ENCODE measurements around the gene TMEM14A.

The TMEM14A gene

GRCh38 chr6:52670502-52671409 lies at the start of gene TMEM14A:
TMEM14A (plus strand) TSS chr6:52671113; CDS start chr6:52677103, 5,990 bp downstream.
- H4K20me1 ChIP-seq: peaks cover 13% of the 10 kb centered on the region
- H3K9me3 ChIP-seq: no peaks in the 10 kb centered on the region
- H3K9ac ChIP-seq: peak within 1 kb of the TSS; percentile 74
- no peak for TF ChIP-seq Cebpa-rat (IDR thresholded peaks at IDR 0.05)
- H3K4me1 ChIP-seq: peaks cover 59% of the 10 kb centered on the region
- peaks cover 23% of the 10 kb centered on the region; the same call in 1 of the 2 replicates for H3K36me3 ChIP-seq
- peak within 1 kb of the TSS; percentile 13; the same call in 1 of the 2 replicates for H3K27ac ChIP-seq
- H3K27me3 ChIP-seq: no peaks in the 10 kb centered on the region
- peak within 1 kb of the TSS; percentile 73 for H3K4me3 ChIP-seq
- peak within 1 kb of the TSS; percentile 93 for H3K4me2 ChIP-seq

GRCh38 chr6:52621631-52622030 lies 49.3 kb upstream of the TMEM14A start:
- no peak overlapping the region for H3K4me2 ChIP-seq
- no peaks in the 10 kb centered on the region for H3K36me3 ChIP-seq
- no peaks in the 10 kb centered on the region for H4K20me1 ChIP-seq
- no peak for TF ChIP-seq Cebpa-rat (IDR thresholded peaks at IDR 0.05)
- no peaks in the 10 kb centered on the region for H3K27me3 ChIP-seq
- H3K4me3 ChIP-seq: no peak overlapping the region
- no peak overlapping the region for H3K27ac ChIP-seq
- H3K9ac ChIP-seq: no peak overlapping the region
- no peaks in the 10 kb centered on the region for H3K4me1 ChIP-seq
- H3K9me3 ChIP-seq: no peaks in the 10 kb centered on the region

- Histone ChIP-seq H3K4me3 (no peak overlapping the region), H3K9me3 (no peaks in the 10 kb centered on the region), H3K9ac (no peak overlapping the region), H4K20me1 (no peaks in the 10 kb centered on the region), H3K36me3 (no peaks in the 10 kb centered on the region), H3K4me2 (no peak overlapping the region), H3K27ac (no peak overlapping the region), H3K27me3 (no peaks in the 10 kb centered on the region), H3K4me1 (no peaks in the 10 kb centered on the region)
- TF ChIP-seq Cebpa-rat (IDR thresholded peaks at IDR 0.05): no peak
These were observed 48.1 kb upstream of the TMEM14A start for GRCh38 chr6:52622810-52623209.

DNA sequence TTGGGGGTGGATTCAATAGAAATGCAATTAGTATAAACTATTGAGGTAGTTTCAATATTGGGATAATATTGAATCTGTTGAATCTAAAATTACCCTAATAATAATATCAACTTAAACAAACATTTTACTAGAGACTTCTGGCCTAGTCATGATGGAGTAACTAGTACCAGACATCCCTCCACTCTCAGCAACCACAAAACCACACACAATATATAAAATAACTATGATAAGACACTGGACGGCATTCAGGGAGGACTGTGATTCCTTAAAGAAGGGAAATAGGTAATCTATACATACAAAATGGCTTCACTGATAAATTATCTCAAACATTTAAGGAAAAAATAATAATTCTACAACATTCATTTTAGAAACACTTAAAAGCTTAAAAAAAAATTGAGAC lies 38.9 kb upstream of the TMEM14A start:
- Histone ChIP-seq H3K9ac (no peak overlapping the region), H3K27me3 (no peaks in the 10 kb centered on the region), H4K20me1 (no peaks in the 10 kb centered on the region), H3K4me2 (no peak overlapping the region), H3K36me3 (no peaks in the 10 kb centered on the region), H3K9me3 (no peaks in the 10 kb centered on the region), H3K4me3 (no peak overlapping the region), H3K27ac (no peak overlapping the region), H3K4me1 (peaks cover 9% of the 10 kb centered on the region)
- no peak for TF ChIP-seq Cebpa-rat (IDR thresholded peaks at IDR 0.05)

DNA sequence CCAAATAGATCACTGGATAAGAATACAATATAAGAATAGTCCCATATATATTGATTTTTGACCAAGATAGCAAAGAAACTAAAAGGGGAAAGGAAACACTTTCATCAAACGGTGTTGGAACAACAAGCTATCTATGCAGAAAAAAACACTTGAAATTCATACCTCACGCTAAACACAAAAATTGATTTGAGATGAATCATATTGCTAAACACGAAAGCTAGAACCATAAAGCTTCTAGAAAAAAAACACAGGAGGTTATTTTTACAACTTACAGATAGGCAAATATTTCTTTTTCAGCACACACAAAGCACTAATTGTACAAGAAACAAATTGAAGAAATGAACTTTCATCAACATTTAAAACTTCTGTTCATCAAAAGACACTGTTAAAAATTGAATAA lies 36.7 kb upstream of the TMEM14A start:
- no peaks in the 10 kb centered on the region for H4K20me1 ChIP-seq
- H3K27ac ChIP-seq: no peak overlapping the region
- no peaks in the 10 kb centered on the region for H3K36me3 ChIP-seq
- H3K9ac ChIP-seq: no peak overlapping the region
- no peak for TF ChIP-seq Cebpa-rat (IDR thresholded peaks at IDR 0.05)
- no peaks in the 10 kb centered on the region for H3K27me3 ChIP-seq
- H3K4me2 ChIP-seq: no peak overlapping the region
- no peaks in the 10 kb centered on the region for H3K9me3 ChIP-seq
- H3K4me3 ChIP-seq: no peak overlapping the region
- H3K4me1 ChIP-seq: peaks cover 9% of the 10 kb centered on the region

- Histone ChIP-seq H4K20me1 (no peaks in the 10 kb centered on the region), H3K4me3 (no peak overlapping the region), H3K27ac (no peak overlapping the region), H3K9me3 (no peaks in the 10 kb centered on the region), H3K4me2 (peak overlapping the region; percentile 48), H3K4me1 (peaks cover 9% of the 10 kb centered on the region), H3K27me3 (no peaks in the 10 kb centered on the region), H3K9ac (no peak overlapping the region), H3K36me3 (no peaks in the 10 kb centered on the region)
- TF ChIP-seq Cebpa-rat (IDR thresholded peaks at IDR 0.05): no peak
These were observed 35.8 kb upstream of the TMEM14A start for GRCh38 chr6:52635049-52635577.

DNA sequence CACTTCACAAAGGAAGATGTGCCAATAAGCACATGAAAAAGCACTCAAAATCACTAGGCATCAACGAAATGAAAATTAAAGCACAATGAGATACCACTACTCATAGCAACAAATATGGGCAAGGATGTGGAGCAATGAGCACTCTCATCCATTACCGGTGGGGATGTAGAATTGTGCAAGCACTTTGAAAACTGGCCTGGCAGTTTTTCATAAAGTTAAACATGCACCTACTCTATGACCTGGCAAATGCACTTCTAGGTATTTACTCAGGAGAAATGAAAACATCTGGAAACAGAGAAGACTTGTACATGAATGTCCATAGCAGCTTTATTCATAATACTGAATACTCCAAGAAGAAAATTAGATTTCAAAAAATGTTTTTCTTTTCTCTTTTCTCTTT lies 34.1 kb upstream of the TMEM14A start:
- no peak overlapping the region for H3K4me2 ChIP-seq
- H3K4me1 ChIP-seq: peaks cover 16% of the 10 kb centered on the region
- H3K4me3 ChIP-seq: no peak overlapping the region
- H3K36me3 ChIP-seq: no peaks in the 10 kb centered on the region
- no peak for TF ChIP-seq Cebpa-rat (IDR thresholded peaks at IDR 0.05)
- no peaks in the 10 kb centered on the region for H3K27me3 ChIP-seq
- no peak overlapping the region for H3K9ac ChIP-seq
- no peak overlapping the region for H3K27ac ChIP-seq
- no peaks in the 10 kb centered on the region for H4K20me1 ChIP-seq
- H3K9me3 ChIP-seq: no peaks in the 10 kb centered on the region

DNA sequence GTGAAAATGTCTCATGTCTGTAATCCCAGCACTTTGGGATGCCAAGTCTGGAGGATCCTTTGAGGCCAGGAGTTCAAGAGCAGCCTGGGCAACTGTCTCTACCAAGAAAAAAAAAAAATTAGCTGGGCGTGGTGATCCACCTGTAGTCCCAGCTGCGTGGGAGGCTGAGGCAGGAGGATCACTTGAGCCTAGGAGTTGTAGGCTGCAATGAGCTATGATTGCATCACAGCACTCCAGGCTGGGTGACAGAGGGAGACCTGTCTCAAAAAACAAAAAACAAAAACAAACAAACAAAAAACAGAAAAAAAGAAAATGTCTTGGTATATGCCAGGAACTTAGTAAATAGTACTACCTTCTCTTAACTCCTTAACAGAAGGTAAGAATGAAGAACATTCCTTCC lies 31.4 kb upstream of the TMEM14A start:
- Histone ChIP-seq H3K4me1 (peaks cover 19% of the 10 kb centered on the region), H3K27ac (no peak overlapping the region), H3K9ac (no peak overlapping the region), H3K4me3 (no peak overlapping the region), H3K36me3 (no peaks in the 10 kb centered on the region), H4K20me1 (no peaks in the 10 kb centered on the region), H3K9me3 (0 out of 2 replicates have a peak, but pooled peaks cover 3% of the 10 kb centered on the region), H3K27me3 (no peaks in the 10 kb centered on the region), H3K4me2 (no peak overlapping the region)
- TF ChIP-seq Cebpa-rat (IDR thresholded peaks at IDR 0.05): no peak

GRCh38 chr6:52640170-52640569 lies 30.7 kb upstream of the TMEM14A start:
- Histone ChIP-seq H3K4me3 (no peak overlapping the region), H3K27me3 (no peaks in the 10 kb centered on the region), H4K20me1 (no peaks in the 10 kb centered on the region), H3K4me2 (no peak overlapping the region), H3K27ac (no peak overlapping the region), H3K4me1 (peaks cover 13% of the 10 kb centered on the region), H3K36me3 (no peaks in the 10 kb centered on the region), H3K9ac (no peak overlapping the region), H3K9me3 (0 out of 2 replicates have a peak, but pooled peaks cover 5% of the 10 kb centered on the region)
- no peak for TF ChIP-seq Cebpa-rat (IDR thresholded peaks at IDR 0.05)

DNA sequence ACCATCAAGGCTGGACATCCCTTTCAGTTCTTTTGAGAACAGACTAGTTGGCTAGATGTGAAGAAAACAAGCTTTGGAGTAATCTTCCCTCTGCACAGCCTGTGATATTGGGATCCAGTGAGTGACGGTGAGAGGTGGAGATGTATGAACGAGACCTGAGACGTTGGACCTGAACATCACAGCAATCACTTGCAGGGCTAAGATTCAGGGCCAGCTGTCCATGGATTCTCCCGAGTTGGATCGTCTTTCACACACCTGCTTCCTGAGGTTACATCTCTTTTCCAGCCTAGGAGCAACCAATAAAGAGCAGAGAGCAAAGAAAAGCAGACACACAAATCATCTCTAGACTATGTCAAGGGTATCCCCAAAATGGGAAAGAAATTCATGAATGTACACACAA lies 30.0 kb upstream of the TMEM14A start:
- H3K4me1 ChIP-seq: peaks cover 10% of the 10 kb centered on the region
- H3K4me2 ChIP-seq: no peak overlapping the region
- H3K27ac ChIP-seq: no peak overlapping the region
- no peak for TF ChIP-seq Cebpa-rat (IDR thresholded peaks at IDR 0.05)
- 0 out of 2 replicates have a peak, but pooled peaks cover 5% of the 10 kb centered on the region for H3K9me3 ChIP-seq
- H4K20me1 ChIP-seq: no peaks in the 10 kb centered on the region
- no peaks in the 10 kb centered on the region for H3K27me3 ChIP-seq
- H3K36me3 ChIP-seq: no peaks in the 10 kb centered on the region
- no peak overlapping the region for H3K4me3 ChIP-seq
- H3K9ac ChIP-seq: no peak overlapping the region

All from BLaER1 (cell line).